AG04449 (cell line): ENCODE data around the gene DIP2C.

Experiments
- CTCF ChIA-PET: fragments of 350-600 bp; formaldehyde crosslinking; extraction: SDS; loops from one replicate; lab custom pipeline; 2021; ENCODE audit warnings: antibody characterized with exemption; lab: Yijun Ruan, JAX
- POLR2A ChIA-PET: fragments of 400-600, 350-600 bp; formaldehyde crosslinking; extraction: SDS; loops from one replicate; lab custom pipeline; 2020; ENCODE audit warnings: antibody characterized with exemption, inconsistent platforms; lab: Yijun Ruan, JAX
- DNase-seq: peaks from one replicate; pipeline ENCODE4 v3.0.0-alpha.2; 2010; ENCODE audit warnings: low read depth, low spot score
- H3K4me3 ChIP-seq: 2 replicates; pipeline ENCODE4 v1.5.1; 2011; ENCODE audit warnings: low read depth, mild to moderate bottlenecking, control low read depth, low read length
- TF ChIP-seq, protein P1 (sequence below): IDR thresholded peaks from one replicate; pipeline ENCODE4 v1.5.1; 2011; ENCODE audit warnings: mild to moderate bottlenecking, moderate library complexity, low read length, control low read depth, inconsistent platforms; ENCODE audit not compliant: insufficient read depth; ENCODE audit errors: missing control alignments

The DIP2C gene

DNA sequence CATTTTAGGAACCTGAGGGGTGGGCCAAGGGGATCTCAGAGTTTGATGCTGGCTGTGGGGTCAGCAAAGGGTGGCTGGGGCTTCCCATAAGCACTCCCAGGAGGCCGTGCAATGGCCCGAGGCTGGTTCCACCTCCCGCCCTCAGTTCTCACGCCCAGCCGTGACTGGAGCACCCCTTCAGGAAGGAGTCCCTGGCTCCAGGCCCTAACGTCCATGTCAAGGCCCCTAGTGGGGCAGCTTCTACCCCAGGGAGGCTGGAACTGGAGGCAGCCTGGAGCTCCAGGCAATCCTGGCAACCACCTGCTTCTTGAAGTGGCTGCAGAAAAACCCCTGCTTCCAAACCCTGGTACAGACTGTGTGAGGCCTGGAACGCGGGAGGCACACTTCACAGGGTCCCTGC lies 165.5 kb downstream of the DIP2C start:
- POLR2A ChIA-PET, result no interaction called here
- TF ChIP-seq, protein P1, sequence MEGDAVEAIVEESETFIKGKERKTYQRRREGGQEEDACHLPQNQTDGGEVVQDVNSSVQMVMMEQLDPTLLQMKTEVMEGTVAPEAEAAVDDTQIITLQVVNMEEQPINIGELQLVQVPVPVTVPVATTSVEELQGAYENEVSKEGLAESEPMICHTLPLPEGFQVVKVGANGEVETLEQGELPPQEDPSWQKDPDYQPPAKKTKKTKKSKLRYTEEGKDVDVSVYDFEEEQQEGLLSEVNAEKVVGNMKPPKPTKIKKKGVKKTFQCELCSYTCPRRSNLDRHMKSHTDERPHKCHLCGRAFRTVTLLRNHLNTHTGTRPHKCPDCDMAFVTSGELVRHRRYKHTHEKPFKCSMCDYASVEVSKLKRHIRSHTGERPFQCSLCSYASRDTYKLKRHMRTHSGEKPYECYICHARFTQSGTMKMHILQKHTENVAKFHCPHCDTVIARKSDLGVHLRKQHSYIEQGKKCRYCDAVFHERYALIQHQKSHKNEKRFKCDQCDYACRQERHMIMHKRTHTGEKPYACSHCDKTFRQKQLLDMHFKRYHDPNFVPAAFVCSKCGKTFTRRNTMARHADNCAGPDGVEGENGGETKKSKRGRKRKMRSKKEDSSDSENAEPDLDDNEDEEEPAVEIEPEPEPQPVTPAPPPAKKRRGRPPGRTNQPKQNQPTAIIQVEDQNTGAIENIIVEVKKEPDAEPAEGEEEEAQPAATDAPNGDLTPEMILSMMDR, result no peak

DNA sequence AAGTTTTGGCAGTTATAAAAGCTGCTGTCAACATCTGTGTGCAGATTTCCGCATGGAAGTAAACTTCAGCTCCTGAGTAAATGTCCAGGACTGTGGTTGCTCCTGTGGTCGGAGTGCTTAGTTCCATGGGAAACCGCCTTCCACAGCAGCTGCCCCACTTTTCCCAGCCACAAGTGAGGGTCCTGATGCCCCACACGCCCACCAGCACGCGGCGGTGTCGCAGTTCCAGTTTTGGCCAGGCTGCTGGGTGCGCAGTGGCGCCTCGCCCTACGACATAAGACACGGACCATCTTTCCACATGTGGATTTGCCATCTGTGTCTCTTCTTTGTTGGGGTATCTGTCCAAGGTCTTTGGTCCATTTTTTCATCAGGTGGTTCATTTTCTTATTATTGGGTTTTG lies 167.1 kb downstream of the DIP2C start:
- ChIA-PET CTCF (interaction anchor here (1.0 kb wide), 1 partner anchor 11 kb away, joined by 3 read pairs; no protein-coding TSS in a partner anchor), POLR2A (no interaction called here)
- no peak overlapping the region for H3K4me3 ChIP-seq
- TF ChIP-seq, protein P1, result no peak
- DNase-seq, result no peak

More for the DNA sequence above, 165.5 kb downstream of the DIP2C start:
- DNase-seq, result no peak
- CTCF ChIA-PET, result no interaction called here
- H3K4me3 ChIP-seq, result no peak overlapping the region

DNA sequence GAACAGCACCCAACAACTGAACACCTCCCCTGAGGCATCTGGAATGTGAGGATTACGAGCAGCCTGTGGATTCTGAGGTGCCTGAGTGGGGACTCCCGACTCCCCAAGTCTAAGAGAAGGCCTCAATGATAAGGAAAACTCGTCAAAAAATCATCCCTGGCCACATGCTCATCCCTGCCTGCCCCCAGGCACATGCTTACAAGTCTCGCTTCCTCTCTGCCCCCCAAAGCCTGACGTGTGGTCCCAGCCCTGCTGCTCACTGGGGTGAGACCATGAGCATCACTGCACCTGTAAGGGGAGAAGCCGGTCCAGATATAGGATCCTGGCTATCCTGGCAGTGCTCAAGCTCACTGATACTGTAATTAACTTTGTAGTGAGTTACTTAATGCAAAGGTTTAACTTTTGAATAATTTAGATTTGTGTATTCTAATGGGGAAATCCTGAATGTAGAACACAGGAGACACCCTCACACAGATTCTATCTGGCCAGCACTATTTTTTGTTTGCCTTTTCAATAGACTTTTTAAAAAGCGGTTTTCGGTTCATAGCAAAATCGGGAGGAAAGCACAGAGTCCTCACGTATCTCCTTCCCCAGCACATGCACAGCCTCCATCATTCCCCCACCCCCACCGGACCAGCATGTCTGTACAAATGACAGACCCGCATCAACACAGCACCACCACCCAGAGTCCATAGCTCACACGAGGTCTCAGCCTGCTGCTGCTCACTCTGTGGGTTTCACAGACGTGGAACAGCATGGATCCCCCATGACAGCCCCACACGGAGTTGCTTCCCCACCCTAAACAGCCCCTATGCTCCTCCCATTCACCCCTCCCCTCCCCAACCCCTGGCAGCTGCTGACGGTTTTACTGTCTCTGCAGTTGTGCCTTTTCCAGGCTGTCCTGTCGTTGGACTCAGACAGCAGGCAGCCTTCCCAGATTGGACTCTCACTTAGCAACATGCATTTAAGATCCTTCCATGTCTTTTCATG lies 167.9 kb downstream of the DIP2C start:
- POLR2A ChIA-PET, result no interaction called here
- TF ChIP-seq, protein P1, result no peak
- CTCF ChIA-PET, result interaction anchor here (1.0 to 3.2 kb wide), 2 partner anchors 10 to 11 kb away, joined by 3 to 13 read pairs; no protein-coding TSS in a partner anchor

DNA sequence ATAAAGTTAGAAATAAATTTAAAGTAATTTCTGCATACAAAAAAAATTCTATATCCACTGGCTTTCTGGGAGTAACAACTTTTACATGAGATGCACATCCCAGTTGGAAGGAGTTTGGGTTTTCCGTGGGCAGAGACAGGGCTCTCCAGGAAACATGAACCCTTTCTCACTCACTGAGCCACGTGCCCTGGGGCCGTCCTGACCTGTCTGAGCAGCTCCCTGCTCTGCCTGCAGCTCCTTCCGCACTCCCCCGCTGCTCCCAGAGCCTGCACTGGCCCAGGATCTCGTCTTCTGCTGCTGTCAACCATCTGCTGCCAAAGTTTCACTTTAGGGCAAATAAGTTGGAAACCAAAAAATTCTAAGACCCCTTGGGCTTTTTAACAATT lies 169.1 kb downstream of the DIP2C start:
- TF ChIP-seq, protein P1, result no peak
- ChIA-PET CTCF (interaction anchor here (3.2 kb wide), 1 partner anchor 9 kb away, joined by 13 read pairs; no protein-coding TSS in a partner anchor), POLR2A (no interaction called here)
- no peak for DNase-seq
- H3K4me3 ChIP-seq, result no peak overlapping the region

More for the DNA sequence above, 167.9 kb downstream of the DIP2C start:
- DNase-seq, result no peak
- no peak overlapping the region for H3K4me3 ChIP-seq

DNA sequence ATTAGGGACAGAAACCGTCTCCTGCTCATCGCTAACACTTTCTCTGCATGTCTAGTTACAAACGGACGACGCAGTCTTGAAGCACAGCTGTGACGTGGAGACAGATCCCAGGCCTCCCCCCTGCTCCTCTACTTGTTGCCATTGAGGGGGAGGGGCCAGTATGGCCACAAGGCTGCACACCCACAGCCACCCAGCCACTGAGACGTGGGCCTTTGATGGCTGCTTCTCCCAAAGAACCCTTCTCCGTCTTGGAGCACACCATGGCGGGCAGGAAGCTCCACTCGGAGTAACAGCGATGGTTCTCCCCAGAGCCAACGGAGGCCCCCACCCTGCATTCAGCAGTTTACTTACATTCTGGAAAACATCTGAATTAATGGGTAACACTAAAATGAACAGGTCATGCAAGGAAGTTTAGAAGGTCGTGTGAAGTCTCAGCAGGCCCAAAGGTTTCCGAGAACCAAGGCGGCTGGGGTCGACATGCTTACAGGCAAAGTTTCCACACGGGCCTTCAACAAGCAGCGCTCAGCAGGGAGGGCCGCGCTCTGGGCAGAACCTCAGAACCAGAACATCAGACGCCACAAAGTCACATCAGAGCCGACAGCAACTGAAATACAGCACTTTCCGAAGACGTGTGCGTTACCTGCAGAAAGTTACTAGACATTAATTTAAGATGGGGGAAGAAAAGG lies 169.6 kb downstream of the DIP2C start:
- ChIA-PET CTCF (interaction anchor here (3.2 kb wide), 1 partner anchor 9 kb away, joined by 13 read pairs; no protein-coding TSS in a partner anchor), POLR2A (no interaction called here)
- TF ChIP-seq, protein P1, result no peak
- DNase-seq, result no peak
- H3K4me3 ChIP-seq, result no peak overlapping the region
